Prostate gland (tissue), 2 donors: ENCODE measurements around the gene SH2D3C.

Experiments used
- POLR2AphosphoS5 ChIP-seq: sonication (generic); formaldehyde crosslinking; IDR thresholded peaks from one replicate; pipeline ENCODE4 v1.6.1; 2017; ENCODE audit warnings: antibody characterized with exemption
- TF ChIP-seq, protein P1 (sequence below), 4 experiments: fragments of 200-600 bp in 2 of 4; fragments of 450-650 bp in 2 of 4; sonication (generic) in 2 of 4; IDR thresholded peaks; 1 replicate in 3 of 4; 2 replicates in 1 of 4; pipeline ENCODE4 v1.5.1; 2016 to 2019; ENCODE audit warnings: antibody characterized with exemption in 4 of 4, mild to moderate bottlenecking in 2 of 4, moderate library complexity in 2 of 4

DNA sequence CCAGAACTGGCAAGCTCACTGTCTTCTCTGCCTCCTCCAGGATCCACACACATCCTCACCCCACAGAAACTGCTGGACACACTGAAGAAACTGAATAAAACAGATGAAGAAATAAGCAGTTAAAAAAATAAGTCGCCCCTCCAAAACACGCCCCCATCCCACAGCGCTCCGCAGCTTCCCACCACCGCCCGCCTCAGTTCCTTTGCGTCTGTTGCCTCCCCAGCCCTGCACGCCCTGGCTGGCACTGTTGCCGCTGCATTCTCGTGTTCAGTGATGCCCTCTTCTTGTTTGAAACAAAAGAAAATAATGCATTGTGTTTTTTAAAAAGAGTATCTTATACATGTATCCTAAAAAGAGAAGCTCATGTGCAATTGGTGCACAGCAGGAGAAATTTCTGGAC, 87.7 kb downstream of the SH2D3C start:
- TF ChIP-seq, protein P1, sequence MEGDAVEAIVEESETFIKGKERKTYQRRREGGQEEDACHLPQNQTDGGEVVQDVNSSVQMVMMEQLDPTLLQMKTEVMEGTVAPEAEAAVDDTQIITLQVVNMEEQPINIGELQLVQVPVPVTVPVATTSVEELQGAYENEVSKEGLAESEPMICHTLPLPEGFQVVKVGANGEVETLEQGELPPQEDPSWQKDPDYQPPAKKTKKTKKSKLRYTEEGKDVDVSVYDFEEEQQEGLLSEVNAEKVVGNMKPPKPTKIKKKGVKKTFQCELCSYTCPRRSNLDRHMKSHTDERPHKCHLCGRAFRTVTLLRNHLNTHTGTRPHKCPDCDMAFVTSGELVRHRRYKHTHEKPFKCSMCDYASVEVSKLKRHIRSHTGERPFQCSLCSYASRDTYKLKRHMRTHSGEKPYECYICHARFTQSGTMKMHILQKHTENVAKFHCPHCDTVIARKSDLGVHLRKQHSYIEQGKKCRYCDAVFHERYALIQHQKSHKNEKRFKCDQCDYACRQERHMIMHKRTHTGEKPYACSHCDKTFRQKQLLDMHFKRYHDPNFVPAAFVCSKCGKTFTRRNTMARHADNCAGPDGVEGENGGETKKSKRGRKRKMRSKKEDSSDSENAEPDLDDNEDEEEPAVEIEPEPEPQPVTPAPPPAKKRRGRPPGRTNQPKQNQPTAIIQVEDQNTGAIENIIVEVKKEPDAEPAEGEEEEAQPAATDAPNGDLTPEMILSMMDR (IDR thresholded peaks at IDR 0.05), result no peak
- no peak for TF ChIP-seq POLR2AphosphoS5
